PFSK-1 (cell line): ENCODE measurements around the gene ADRB2.

ENCODE experiments used
- POLR2AphosphoS5 ChIP-seq: IDR thresholded peaks from 2 replicates; pipeline ENCODE4 v1.6.1; 2012; ENCODE audit warnings: low read depth, mild to moderate bottlenecking, control low read depth, low read length, moderate library complexity
- TAF1 ChIP-seq: IDR thresholded peaks from 2 replicates; pipeline ENCODE4 v1.6.1; 2012; ENCODE audit warnings: low read length, control low read depth, borderline replicate concordance; ENCODE audit not compliant: insufficient read depth
- TF ChIP-seq, protein P1 (sequence below), 2 experiments: IDR thresholded peaks; 2 replicates each; pipeline versions ENCODE4 v1.6.1 to v1.8.0; 2011 to 2012; ENCODE audit warnings: low read depth in 2 of 2, low read length in 2 of 2, control low read depth in 1 of 2, inconsistent platforms in 1 of 2, mild to moderate bottlenecking in 1 of 2, moderate library complexity in 1 of 2; ENCODE audit not compliant: insufficient read depth in 1 of 2

DNA sequence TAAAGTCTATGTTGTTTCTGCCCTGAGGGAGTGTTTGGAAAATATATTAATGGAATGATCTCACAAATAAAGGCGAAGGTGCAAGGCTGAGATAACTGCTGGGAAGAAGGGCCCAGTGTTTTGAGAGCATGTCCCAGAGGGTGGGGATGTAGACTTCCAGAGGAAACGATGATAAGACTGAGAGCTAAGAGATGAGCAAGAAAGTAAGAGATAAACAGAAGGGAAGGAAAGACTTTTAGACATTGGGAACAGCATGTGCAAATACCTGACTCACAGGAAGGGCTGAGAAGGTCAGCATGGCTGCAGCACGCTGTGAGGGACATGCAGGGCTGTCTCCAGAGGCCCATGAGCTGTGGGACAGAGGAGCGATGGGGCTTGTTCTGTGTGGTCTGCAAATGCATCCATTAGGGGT, 19.9 kb upstream of the ADRB2 start:
- TF ChIP-seq POLR2AphosphoS5, result no peak
- TF ChIP-seq TAF1, result no peak
- TF ChIP-seq, protein P1, sequence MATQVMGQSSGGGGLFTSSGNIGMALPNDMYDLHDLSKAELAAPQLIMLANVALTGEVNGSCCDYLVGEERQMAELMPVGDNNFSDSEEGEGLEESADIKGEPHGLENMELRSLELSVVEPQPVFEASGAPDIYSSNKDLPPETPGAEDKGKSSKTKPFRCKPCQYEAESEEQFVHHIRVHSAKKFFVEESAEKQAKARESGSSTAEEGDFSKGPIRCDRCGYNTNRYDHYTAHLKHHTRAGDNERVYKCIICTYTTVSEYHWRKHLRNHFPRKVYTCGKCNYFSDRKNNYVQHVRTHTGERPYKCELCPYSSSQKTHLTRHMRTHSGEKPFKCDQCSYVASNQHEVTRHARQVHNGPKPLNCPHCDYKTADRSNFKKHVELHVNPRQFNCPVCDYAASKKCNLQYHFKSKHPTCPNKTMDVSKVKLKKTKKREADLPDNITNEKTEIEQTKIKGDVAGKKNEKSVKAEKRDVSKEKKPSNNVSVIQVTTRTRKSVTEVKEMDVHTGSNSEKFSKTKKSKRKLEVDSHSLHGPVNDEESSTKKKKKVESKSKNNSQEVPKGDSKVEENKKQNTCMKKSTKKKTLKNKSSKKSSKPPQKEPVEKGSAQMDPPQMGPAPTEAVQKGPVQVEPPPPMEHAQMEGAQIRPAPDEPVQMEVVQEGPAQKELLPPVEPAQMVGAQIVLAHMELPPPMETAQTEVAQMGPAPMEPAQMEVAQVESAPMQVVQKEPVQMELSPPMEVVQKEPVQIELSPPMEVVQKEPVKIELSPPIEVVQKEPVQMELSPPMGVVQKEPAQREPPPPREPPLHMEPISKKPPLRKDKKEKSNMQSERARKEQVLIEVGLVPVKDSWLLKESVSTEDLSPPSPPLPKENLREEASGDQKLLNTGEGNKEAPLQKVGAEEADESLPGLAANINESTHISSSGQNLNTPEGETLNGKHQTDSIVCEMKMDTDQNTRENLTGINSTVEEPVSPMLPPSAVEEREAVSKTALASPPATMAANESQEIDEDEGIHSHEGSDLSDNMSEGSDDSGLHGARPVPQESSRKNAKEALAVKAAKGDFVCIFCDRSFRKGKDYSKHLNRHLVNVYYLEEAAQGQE (IDR thresholded peaks at IDR 0.05; ENCODE audit: insufficient read depth in 1 of 2, low read depth in 2 of 2, low read length in 2 of 2), result no peak
